HG02678 (cell line): ENCODE results near the gene SZT2.

Source experiments
- ATAC-seq: cut with Tn5 transposase; IDR thresholded peaks from one replicate; pipeline ENCODE4 v1.9.1; 2021; ENCODE audit warnings: mild to moderate bottlenecking, moderate library complexity; ENCODE audit not compliant: unreplicated experiment

SZT2 gene

DNA sequence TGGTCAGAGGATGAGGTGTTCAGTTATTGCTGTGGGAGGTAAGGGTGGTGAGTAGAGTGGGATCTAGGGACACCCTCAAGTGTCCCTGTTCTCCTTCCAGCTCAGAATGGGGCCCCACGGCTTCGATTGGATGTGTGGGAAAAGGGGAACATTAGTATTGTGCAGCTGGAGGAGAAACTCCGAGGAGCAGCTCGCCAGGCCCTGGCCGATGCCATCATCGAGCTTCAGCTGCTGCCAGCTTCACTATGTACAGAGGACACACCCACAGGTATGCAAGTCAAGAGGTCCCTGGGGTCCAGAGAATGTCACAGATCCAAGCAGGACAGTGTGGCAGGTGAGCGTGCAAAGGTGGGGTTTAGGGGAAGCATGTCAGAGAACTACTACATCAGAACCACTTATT lies 50.1 kb downstream of the SZT2 start:
- no peak for ATAC-seq

DNA sequence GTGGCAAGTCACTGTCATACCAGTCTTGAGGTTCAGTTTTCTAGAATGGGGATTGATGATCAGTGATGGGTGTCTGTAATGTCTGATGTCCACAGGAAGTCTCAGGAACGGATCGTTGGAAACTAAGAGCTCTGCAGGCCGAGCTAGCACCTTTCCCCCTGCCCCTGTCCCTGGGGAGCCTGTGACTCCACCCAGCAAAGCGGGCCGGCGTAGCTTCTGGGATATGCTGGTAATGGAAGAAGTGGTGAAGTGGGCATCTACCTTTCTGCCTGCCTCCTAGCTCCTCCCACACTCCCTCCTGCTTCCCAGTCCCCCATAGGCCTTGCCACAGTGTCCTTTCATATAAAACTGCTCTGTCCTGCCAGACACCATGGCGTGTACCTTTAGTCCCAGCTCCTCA lies 50.7 kb downstream of the SZT2 start:
- no peak for ATAC-seq

- no peak for ATAC-seq
These were observed 51.6 kb downstream of the SZT2 start for GRCh38 chr1:43441166-43441893.

- no peak for ATAC-seq
These were observed 52.4 kb downstream of the SZT2 start for GRCh38 chr1:43441894-43442637.

GRCh38 chr1:43442756-43443155 lies 53.1 kb downstream of the SZT2 start:
- no peak for ATAC-seq

DNA sequence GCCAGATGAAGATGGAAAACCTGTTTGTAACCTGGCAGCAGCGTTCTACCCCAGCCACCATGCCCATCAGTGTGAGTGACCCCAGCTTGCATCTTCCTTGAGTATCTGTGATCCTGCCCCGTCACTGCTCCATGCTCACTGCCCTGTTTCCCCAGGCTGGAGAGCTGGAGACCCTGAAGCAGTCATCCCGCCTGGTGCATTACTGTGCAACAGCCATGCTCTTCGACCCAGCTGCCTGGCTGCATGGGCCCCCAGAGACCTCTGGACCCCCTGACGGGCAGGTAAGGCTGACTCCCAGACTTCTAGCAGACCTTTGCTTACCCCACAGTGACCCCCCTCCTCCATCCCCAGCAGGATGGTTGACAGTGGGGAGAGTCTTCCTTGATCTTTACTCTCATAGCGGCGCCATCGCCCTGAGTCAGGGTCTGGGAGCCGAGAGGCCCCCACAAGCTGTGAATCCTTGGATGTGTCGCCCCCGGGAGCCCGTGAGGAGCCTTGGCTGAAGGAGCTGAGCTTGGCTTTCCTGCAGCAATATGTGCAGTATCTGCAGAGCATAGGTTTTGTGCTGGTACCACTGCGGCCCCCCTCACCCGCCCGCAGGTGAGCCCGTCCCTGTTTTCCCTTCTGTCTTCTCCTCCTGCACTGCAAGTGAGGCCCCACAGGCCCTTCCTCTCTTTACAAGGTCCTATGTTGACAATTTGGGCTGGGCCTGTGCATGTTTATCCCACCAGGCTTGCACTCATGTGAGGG lies 53.7 kb downstream of the SZT2 start:
- no peak for ATAC-seq

GRCh38 chr1:43444151-43444828 lies 54.6 kb downstream of the SZT2 start:
- no peak for ATAC-seq

- no peak for ATAC-seq
These were observed 55.1 kb downstream of the SZT2 start for GRCh38 chr1:43444836-43445235.

- no peak for ATAC-seq
These were observed 56.1 kb downstream of the SZT2 start for GRCh38 chr1:43445606-43446387.

DNA sequence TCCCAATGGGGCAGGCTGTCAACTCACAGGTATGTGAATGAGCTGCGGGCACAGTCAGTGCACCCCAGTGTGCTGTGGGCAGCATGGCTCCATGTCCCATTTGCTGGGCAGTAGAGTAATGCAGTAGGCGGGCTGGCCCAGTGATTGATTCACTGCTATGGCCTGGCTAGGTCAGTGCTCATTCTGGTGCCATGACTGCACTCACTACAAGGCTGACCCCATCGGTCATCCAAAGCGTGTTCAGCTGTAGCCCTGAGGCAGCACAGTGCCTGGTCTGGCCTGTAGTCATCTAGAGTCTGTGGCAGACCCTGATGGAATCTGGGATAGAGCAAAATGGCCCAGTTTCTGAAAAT lies 56.7 kb downstream of the SZT2 start:
- ATAC-seq: no peak

DNA sequence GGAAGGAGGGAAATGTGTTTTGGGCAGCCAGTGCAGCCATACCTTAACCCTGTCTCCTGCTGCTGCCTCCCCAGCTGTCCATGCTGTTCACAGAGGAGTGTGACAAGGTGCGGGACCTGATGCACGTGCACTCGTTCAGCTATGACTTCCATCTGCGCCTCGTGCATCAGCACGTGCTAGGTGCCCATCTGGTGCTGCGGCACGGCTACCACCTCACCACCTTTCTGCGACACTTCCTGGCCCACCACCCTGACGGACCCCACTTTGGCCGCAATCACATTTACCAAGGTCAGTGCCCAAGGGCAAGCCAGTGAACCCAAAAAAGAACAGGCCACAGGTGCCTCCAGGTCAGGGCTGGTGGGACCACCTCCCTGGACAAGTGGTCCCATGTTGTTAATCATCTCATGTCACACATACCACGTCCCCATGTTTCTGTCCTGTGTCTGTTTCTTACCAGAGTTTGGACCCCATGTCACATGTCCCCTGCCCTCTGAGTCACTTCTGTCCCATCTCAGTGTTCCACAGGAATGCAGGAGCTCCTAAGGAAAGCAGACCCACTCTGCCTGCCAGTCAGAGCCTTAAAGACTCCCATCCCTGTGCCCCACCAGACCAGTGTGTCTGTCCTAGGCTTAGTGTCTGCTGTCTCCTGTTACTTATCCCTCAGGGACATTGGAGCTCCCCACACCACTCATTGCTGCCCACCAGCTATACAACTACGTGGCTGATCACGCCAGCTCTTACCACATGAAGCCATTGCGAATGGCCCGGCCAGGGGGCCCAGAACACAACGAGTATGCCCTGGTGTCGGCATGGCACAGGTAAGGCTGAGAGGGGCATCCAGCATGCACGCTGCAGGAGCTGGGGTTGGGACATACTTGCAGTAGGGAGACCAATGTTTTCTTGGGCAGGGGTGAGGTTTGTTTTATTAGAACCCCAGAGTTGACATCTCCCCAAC lies 57.5 kb downstream of the SZT2 start:
- no peak for ATAC-seq

GRCh38 chr1:43447891-43448708 lies 58.4 kb downstream of the SZT2 start:
- no peak for ATAC-seq

DNA sequence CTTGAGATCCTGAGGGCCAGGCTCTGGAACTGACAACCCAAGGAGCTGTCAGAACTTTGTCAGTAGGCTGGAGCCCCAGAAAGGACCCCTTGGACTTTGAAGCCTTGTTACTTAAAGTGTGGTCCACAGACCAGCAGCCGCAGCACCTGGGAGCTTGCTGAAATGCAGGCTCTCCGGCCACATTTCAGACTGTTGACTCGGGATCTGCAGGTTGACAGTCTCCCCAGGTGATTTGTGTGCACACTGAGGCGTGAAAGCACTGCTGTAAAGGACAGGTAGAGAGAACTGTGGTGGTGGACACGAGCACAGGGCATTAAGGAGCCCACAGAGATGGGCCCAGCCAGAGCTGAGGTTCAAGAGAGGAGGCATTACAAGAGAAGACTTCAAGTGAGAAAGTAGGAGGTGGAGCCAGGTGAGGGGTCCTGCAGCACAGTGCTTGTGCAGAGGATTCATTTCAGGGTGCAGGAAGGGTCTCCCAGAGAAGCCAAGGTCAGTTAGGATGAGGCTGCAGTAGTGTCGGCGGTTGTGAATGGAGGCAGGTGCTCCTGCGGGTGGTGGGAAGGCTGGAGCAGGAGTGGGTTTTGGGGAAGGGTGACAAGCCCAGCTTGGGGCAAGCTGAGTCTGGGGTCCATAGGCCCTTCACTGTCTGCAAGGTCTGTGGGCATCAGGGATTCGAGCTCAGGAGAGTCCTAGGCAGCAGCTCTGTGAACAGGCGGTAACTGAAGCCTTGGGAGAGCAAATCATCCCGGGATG lies 59.4 kb downstream of the SZT2 start:
- no peak for ATAC-seq

GRCh38 chr1:43449708-43450069 lies 60.0 kb downstream of the SZT2 start:
- ATAC-seq: no peak

GRCh38 chr1:43450251-43450941 lies 60.7 kb downstream of the SZT2 start:
- no peak for ATAC-seq

- no peak for ATAC-seq
These were observed 61.5 kb downstream of the SZT2 start for GRCh38 chr1:43451157-43451591.
